ENCODE results near the gene SLC16A3.
"Not testable (repeated sequence)": the region's sequence is repeated elsewhere in the genome, so short reads cannot be mapped to it uniquely, and the experiment has no call there.

Gene SLC16A3

DNA sequence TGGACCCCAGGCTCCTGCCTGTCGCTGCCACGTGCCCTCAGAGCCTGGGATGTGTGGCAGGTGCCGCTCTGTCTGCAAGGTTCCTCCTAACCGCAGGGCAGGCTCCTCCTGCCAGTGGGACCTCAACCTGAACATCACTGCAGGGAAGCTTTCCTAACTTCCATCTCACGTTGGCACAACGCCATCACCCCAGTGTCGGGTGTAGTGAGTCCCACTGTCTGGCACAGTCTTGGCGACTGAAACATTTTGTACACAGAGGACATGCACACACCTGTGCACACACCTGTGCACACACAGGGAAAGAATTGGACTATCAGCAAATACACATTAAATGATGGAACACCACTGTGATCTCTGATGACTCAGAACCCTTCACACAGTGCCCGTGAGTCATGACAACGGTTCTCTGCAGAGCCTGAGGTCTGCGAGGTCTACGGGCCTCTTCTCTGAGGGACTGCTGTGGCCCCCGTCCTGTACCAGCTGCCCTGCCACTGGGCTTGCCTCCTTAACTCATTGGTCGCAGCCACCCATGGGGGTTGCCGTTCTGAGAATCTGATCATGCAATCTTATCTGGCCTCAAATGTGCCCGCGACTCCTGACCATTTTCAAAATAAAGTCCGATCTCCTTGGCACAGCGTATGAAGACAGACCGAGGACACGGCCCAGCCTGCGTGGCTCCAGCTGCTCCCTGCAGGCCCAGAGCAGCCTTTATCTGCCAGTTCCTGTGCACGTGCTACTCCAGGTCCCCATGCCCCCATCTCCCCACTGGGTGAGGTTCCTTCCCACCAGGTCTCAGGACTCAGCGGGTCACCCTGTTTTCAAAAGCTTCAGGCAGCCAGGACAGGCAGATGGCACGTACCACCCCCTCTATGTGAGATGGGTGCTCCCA, 23.8 kb upstream of the SLC16A3 start:
- TF ChIP-seq CTCF (IDR thresholded peaks at IDR 0.05) = no peak
- no peak for TF ChIP-seq ZFX (IDR thresholded peaks at IDR 0.05; ENCODE audit: borderline replicate concordance)
- peak overlapping the region; percentile 85 for H3K27ac ChIP-seq

GRCh38 chr17:82205720-82206508, 22.9 kb upstream of the SLC16A3 start:
- peak overlapping the region; percentile 85 for H3K27ac ChIP-seq
- TF ChIP-seq CTCF (IDR thresholded peaks at IDR 0.05) (peak; percentile 93), ZFX (IDR thresholded peaks at IDR 0.05; ENCODE audit: borderline replicate concordance) (no peak)

- not testable (repeated sequence) for H3K27ac ChIP-seq
Measured at GRCh38 chr17:82210655-82211054, 18.2 kb upstream of the SLC16A3 start.

DNA sequence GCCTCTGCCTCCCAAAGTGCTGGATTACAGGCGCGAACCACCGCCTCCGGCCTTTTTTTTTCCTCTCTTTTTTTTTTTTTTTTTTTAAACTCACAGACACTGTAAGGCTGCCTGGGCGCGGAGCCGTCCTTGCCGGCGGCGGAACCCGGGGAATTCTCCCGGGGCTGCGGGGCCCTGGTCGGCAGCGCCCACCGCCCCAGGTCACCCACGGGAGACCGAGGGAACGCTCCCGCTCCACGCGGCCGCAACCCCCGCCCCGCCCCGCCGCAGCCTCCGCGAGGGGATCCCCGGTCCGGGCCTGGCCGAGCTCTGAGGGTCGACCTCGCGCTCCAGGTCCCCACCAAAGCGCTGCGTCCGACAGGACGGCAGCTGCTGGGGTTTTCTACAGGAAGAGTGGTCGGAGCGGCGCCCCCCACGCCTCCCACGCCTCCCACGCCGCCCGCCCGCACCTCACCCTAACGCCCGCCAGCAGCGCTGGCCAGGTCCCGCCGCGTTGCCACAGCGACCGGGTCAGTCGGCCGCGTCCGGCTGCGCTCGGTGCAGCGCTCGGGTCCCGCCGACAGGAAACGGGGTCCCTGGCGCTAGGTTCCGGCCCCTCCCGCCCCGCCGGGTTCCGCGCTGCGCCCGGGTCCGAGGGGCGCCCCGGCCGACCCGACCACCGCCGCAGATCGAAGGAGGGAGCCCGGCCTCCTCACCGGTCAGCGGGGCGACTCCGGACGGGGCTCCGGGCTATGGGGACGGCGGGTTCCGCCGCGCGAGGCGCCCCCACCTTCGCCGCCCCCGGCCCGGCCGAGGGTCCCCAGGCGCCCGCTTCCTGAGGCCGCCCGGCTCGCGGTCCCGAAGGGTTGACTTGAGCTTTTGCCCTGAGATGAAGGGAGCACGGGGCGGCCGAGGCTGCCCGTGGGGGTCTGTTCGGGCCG, 16.3 kb upstream of the SLC16A3 start, which contains the start of gene CCDC57:
CCDC57 (minus strand) TSS at position 512 of the 920 bp plus-strand sequence. CDS start 10,898 bp downstream, outside the sequence.
- peak within 1 kb of the TSS; percentile 74 for H3K27ac ChIP-seq

GRCh38 chr17:82213251-82214011, 15.4 kb upstream of the SLC16A3 start:
- H3K27ac ChIP-seq = peak overlapping the region; percentile 74
- TF ChIP-seq CTCF (IDR thresholded peaks at IDR 0.05) (no peak), ZFX (IDR thresholded peaks at IDR 0.05; ENCODE audit: borderline replicate concordance) (no peak)

More for the DNA sequence above, 16.3 kb upstream of the SLC16A3 start, which contains the start of gene CCDC57:
- no peak for TF ChIP-seq CTCF (IDR thresholded peaks at IDR 0.05)
- TF ChIP-seq ZFX (IDR thresholded peaks at IDR 0.05; ENCODE audit: borderline replicate concordance) = no peak

GRCh38 chr17:82214012-82214628, 14.7 kb upstream of the SLC16A3 start:
- TF ChIP-seq ZFX (IDR thresholded peaks at IDR 0.05; ENCODE audit: borderline replicate concordance) = no peak
- no peak for TF ChIP-seq CTCF (IDR thresholded peaks at IDR 0.05)

More at GRCh38 chr17:82214012-82214628, 14.7 kb upstream of the SLC16A3 start:
- H3K27ac ChIP-seq = 0 out of 2 replicates have a peak overlapping the region, but pooled peaks have one; percentile 27
